Lung (tissue), 12 donors: ENCODE results near the gene STK32B. TPM values are rescaled to one million over a fixed set of nuclear protein-coding genes. Genes with fewer than 3 reads are reported as not detected.
A peak's percentile ranks its signal among the peaks of the same experiment; 100 is the strongest.

Source experiments
- ATAC-seq: fragments of 200-7000 bp; cut with Tn5 transposase; one replicate; pipeline ENCODE4 v1.9.1; 2020; ENCODE audit warnings: moderate number of reproducible peaks; ENCODE audit not compliant: insufficient read depth, low FRiP score
- DNase-seq, 3 donors: peaks; one replicate each; pipeline ENCODE4 v3.0.0-alpha.2; 2013 to 2017
- H3K27ac ChIP-seq, 2 donors: one replicate each; pipeline ENCODE4 v1.5.1; 2013; ENCODE audit warnings: mild to moderate bottlenecking in 2 of 2, moderate library complexity in 2 of 2, control low read depth in 1 of 2, inconsistent platforms in 1 of 2, low read depth in 1 of 2, low read length in 1 of 2
- H3K27me3 ChIP-seq, 3 donors: one replicate each; pipeline ENCODE4 v1.5.1; 2013; ENCODE audit warnings: low read length in 2 of 3; ENCODE audit not compliant: control insufficient read depth in 3 of 3, insufficient read depth in 3 of 3
- H3K36me3 ChIP-seq, 4 donors: one replicate each; pipeline ENCODE4 v1.5.1; 2013; ENCODE audit warnings: low read length in 4 of 4, mild to moderate bottlenecking in 1 of 4, moderate library complexity in 1 of 4; ENCODE audit not compliant: control insufficient read depth in 4 of 4, insufficient read depth in 4 of 4
- H3K4me1 ChIP-seq, 5 donors: one replicate each; pipeline ENCODE4 v1.5.1; 2013; ENCODE audit warnings: low read length in 5 of 5, mild to moderate bottlenecking in 2 of 5, moderate library complexity in 1 of 5; ENCODE audit not compliant: control insufficient read depth in 5 of 5, insufficient read depth in 5 of 5
- H3K4me3 ChIP-seq: one replicate; pipeline ENCODE4 v1.5.1; 2013; ENCODE audit warnings: mild to moderate bottlenecking, control low read depth, moderate library complexity
- H3K9ac ChIP-seq, 2 donors: one replicate each; pipeline ENCODE4 v1.5.1; 2013; ENCODE audit warnings: low read length in 2 of 2, control low read depth in 1 of 2; ENCODE audit not compliant: insufficient read depth in 1 of 2
- H3K9me3 ChIP-seq, 4 donors: one replicate each; pipeline ENCODE4 v1.5.1; 2013; ENCODE audit warnings: low read length in 3 of 4, mild to moderate bottlenecking in 1 of 4, moderate library complexity in 1 of 4; ENCODE audit not compliant: control insufficient read depth in 4 of 4, insufficient read depth in 3 of 4
- CTCF ChIP-seq: IDR thresholded peaks from 2 replicates; pipeline ENCODE4 v1.5.1; 2012; ENCODE audit warnings: mild to moderate bottlenecking; ENCODE audit errors: control extremely low read depth, extremely low read depth
- WGBS, 2 donors: extraction: QIAGEN DNeasy Blood & Tissue Kit; methylation state at CpG; one replicate each; pipeline ENCODE4 v1.1.7; 2013; 5-methylcytosine and 5-hydroxymethylcytosine counted together
- polyA plus RNA-seq, 2 donors: library from polyadenylated mRNA; stranded (reverse); fragments of 200-250 nt; gene quantifications; one replicate each; pipeline ENCODE4 v1.2.1, GENCODE V29; 2013
- total RNA-seq, 2 donors: library from RNA; depleted of rRNA in 1 of 2; stranded (reverse); fragments of >200 nt in 1 of 2; gene quantifications; one replicate each; pipeline ENCODE4 v1.2.1, GENCODE V29; 2014 to 2021
- donor health status: control.
- donor health status: control.
- donor health status: Bipolar disorder and iron deficiency.
- donor health status: healthy.
- donor health status: DM: yes; HTN: yes; CAD: no.

STK32B gene
- total and polyA plus RNA-seq, 4 donors = 0.29 to 2.2 (median 1.4) TPM

- 86 to 91% methylated on average over 10 of the region's 10 CpGs for WGBS, 2 donors
- H3K36me3 ChIP-seq = no peaks in the 10 kb centered on the region
- H3K27me3 ChIP-seq = no peaks in the 10 kb centered on the region
- H3K4me3 ChIP-seq = no peak overlapping the region
- no peaks in the 10 kb centered on the region for H3K9me3 ChIP-seq
- TF ChIP-seq CTCF = no peak
- no peak for DNase-seq
- ATAC-seq = no peak
- H3K27ac ChIP-seq = no peak overlapping the region
- no peaks in the 10 kb centered on the region for H3K4me1 ChIP-seq
- H3K9ac ChIP-seq = no peak overlapping the region
Measured at GRCh38 chr4:5541169-5541568, 489.9 kb downstream of the STK32B start.

- no peak overlapping the region for H3K4me3 ChIP-seq
- no peak overlapping the region for H3K27ac ChIP-seq
- WGBS, 2 donors = 94 to 95% methylated on average over 8 of the region's 8 CpGs
- H3K36me3 ChIP-seq = peaks cover 0 to 7% (median 0%) of the 10 kb centered on the region in 4 donors
- no peak overlapping the region for H3K9ac ChIP-seq
- no peaks in the 10 kb centered on the region for H3K4me1 ChIP-seq
- H3K9me3 ChIP-seq = peaks cover 0 to 13% (median 0%) of the 10 kb centered on the region in 4 donors
- TF ChIP-seq CTCF = no peak
- H3K27me3 ChIP-seq = no peaks in the 10 kb centered on the region
- DNase-seq (no peak), ATAC-seq (no peak)
Measured at GRCh38 chr4:5543681-5544080, 492.4 kb downstream of the STK32B start.

GRCh38 chr4:5544762-5545161, 493.5 kb downstream of the STK32B start:
- Histone ChIP-seq H3K36me3 (peaks cover 0 to 7% (median 0%) of the 10 kb centered on the region in 4 donors), H3K9me3 (peaks cover 0 to 13% (median 0%) of the 10 kb centered on the region in 4 donors), H3K4me1 (no peaks in the 10 kb centered on the region), H3K9ac (no peak overlapping the region), H3K27ac (no peak overlapping the region), H3K27me3 (no peaks in the 10 kb centered on the region), H3K4me3 (no peak overlapping the region)
- ATAC-seq (peak; percentile 11), DNase-seq (no peak)
- WGBS, 2 donors = 77 to 85% methylated on average over 5 of the region's 5 CpGs
- no peak for TF ChIP-seq CTCF

GRCh38 chr4:5545271-5545670, 494.0 kb downstream of the STK32B start:
- no peak overlapping the region for H3K27ac ChIP-seq
- no peak for TF ChIP-seq CTCF
- DNase-seq (no peak), ATAC-seq (no peak)
- peaks cover 0 to 7% (median 0%) of the 10 kb centered on the region in 4 donors for H3K36me3 ChIP-seq
- H3K27me3 ChIP-seq = no peaks in the 10 kb centered on the region
- 39 to 45% methylated on average over 2 of the region's 2 CpGs for WGBS, 2 donors
- no peaks in the 10 kb centered on the region for H3K4me1 ChIP-seq
- H3K4me3 ChIP-seq = no peak overlapping the region
- H3K9me3 ChIP-seq = peaks cover 0 to 13% (median 0%) of the 10 kb centered on the region in 4 donors
- no peak overlapping the region for H3K9ac ChIP-seq
